GM12892 (cell line): ENCODE results near the gene ANG.

Experiments used
- POLR2A ChIP-seq: IDR thresholded peaks from 2 replicates; pipeline ENCODE4 v1.6.1; 2011; ENCODE audit warnings: low read depth, low read length, control low read depth
- TAF1 ChIP-seq: IDR thresholded peaks from 2 replicates; pipeline ENCODE4 v1.6.1; 2011; ENCODE audit warnings: low read depth, mild to moderate bottlenecking, control low read depth, low read length, borderline replicate concordance

GRCh38 chr14:20659813-20660395 is 28.7 kb upstream of the ANG start:
- TF ChIP-seq POLR2A = no peak
- no peak for TF ChIP-seq TAF1
